HUDEP-2 (cell line): ENCODE results near the gene MPL.
A peak's percentile ranks its signal among the peaks of the same experiment; 100 is the strongest.
"Not testable (repeated sequence)": the region's sequence is repeated elsewhere in the genome, so short reads cannot be mapped to it uniquely, and the experiment has no call there.

Source experiments
- DNase-seq, 76 experiments: peaks; one replicate each; lab custom pipeline; 2025; ENCODE audit not compliant: unreplicated experiment in 76 of 76; lab: John Stamatoyannopoulos, UW

The MPL gene

DNA sequence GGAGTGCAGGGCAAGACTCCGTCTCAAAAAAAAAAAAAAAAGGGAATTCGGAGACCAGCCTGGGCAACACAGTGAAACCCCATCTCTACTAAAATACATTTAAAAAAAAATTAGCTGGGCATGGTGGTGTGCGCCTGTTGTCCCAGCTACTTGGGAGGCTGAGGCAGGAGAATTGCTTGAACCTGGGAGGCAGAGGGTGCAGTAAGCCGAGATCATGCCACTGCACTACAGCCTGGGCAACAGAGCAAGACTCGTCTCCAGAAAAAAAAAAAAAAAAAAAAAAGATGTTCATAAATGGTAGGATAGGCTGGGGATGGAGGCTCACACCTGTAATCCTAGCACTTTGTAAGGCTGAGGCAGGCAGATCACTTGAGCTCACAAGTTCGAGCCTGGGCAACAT is 32.2 kb downstream of the MPL start:
- not testable (repeated sequence) for DNase-seq

DNA sequence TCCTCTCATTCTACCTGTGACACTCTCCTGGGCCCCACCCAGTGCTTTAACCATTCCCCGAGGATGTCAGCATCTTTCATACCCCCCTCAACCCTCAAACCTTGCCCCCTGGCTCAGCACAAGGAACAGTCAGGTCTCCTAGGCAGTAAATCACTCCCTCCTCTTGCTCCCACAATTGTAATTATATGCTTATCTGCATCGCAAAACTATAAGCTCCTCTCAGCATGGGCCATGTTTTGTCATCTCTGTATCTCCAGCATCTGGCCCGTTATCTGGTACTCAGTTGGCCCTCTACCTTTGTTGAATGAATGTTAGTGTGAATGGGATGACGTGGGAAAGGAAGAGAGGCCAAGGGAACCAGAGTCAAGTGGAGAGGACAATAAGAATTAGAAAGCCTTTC is 32.9 kb downstream of the MPL start:
- no peak for DNase-seq

DNA sequence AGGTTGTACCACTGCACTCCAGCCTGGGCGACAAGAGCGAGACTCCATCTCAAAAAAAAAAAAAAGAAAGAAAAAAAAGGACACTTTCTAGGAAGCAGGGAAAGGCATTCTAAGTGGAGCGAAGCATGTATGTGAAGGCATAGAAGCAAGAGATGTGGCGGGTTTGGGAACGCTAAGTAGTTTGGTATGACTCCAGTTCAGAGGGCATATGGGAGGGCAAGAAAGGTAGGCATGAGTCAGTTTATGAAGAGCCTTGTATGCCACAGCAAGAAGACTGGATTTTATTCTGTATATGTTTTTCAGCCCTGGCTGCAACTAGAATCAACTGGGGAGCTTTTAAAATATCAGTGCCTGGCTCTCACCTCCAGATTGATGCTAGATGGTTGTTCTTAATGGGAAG is 34.6 kb downstream of the MPL start:
- DNase-seq, result no peak

- DNase-seq, result no peak
Measured at GRCh38 chr1:43373066-43373940, 35.7 kb downstream of the MPL start.

- no peak for DNase-seq
Measured at GRCh38 chr1:43376723-43377235, 39.2 kb downstream of the MPL start.

DNA sequence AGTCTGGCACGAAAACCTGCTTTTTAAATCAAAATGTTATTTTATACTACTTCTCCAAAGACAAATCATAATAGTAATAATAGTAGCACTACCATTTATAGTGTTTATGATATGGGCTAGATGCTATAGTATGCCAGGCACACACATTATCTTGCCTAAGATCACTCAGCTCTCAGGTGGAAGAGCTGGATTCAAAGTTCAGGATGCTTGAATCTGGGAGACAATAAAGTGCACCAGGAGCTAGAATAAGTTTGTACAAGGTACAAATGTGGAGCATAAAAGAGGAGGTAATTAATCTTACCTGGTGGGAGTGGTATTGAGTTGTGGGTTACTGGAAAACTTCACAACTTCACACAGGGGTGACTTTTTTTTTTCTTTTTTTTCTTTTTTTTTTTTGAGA is 40.2 kb downstream of the MPL start:
- no peak for DNase-seq

DNA sequence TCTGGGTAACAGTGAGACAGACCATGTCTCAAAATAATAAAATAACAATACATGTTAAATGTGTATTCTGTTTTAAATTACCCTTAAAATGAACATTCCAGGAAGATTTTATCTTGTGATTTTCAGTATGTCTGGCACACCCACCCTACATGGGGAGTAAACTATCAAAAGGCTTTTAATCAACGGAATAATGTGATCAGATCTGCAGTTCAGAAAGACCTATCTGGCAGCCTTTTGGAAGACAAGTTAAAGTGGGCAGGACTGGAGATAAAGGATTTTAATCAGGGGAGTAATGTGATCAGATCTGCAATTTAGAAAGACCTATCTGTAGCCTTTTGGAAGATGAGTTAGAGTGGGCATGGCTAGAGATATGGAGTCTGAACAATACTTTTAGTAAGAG is 41.9 kb downstream of the MPL start:
- DNase-seq, result no peak

DNA sequence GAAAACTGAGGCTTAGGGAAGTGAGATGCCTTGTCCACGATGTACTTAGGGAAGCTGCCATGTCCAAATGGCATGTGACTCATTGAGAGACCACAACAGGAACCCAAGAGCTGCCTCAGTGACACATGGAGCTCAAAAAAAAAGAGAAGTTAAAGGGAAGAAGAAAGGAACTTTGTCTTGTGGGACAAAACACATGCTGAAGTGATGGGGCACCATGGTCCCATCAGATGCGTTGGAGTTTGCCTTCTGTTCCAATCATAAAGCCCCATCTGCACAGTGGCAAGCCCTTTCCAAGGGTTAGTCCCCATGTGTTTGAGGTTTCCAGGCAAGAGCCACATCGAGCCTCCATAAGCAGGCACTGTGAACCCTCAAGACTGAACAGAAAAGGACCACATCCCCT is 44.0 kb downstream of the MPL start:
- DNase-seq, result no peak

- no peak for DNase-seq
Measured at GRCh38 chr1:43382027-43382779, 44.6 kb downstream of the MPL start.

GRCh38 chr1:43383449-43383848 is 45.8 kb downstream of the MPL start:
- DNase-seq, result peak in 1 of 76 experiments; percentile 7

- no peak for DNase-seq
Measured at GRCh38 chr1:43386676-43387075, 49.1 kb downstream of the MPL start.

- no peak for DNase-seq
Measured at GRCh38 chr1:43387976-43388599, 50.5 kb downstream of the MPL start.

DNA sequence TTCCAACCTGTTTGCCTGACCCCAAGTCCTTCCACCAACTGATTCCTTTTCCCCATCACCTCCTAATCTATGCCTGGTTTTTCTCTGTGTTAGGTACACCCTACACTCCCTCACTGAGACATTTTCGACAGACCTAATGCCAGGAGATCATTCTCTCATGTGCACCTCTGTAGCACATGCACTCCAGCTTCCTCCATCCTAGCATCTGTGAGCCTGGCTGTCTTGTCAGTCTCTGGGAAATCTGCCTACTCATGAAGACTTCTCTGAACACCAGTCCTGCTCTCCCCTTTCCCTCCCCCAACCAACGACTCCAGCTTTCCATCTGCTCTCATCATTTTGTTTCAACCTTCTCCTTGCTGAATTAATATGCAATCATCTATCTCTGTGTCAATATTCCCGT is 51.0 kb downstream of the MPL start:
- DNase-seq, result no peak

DNA sequence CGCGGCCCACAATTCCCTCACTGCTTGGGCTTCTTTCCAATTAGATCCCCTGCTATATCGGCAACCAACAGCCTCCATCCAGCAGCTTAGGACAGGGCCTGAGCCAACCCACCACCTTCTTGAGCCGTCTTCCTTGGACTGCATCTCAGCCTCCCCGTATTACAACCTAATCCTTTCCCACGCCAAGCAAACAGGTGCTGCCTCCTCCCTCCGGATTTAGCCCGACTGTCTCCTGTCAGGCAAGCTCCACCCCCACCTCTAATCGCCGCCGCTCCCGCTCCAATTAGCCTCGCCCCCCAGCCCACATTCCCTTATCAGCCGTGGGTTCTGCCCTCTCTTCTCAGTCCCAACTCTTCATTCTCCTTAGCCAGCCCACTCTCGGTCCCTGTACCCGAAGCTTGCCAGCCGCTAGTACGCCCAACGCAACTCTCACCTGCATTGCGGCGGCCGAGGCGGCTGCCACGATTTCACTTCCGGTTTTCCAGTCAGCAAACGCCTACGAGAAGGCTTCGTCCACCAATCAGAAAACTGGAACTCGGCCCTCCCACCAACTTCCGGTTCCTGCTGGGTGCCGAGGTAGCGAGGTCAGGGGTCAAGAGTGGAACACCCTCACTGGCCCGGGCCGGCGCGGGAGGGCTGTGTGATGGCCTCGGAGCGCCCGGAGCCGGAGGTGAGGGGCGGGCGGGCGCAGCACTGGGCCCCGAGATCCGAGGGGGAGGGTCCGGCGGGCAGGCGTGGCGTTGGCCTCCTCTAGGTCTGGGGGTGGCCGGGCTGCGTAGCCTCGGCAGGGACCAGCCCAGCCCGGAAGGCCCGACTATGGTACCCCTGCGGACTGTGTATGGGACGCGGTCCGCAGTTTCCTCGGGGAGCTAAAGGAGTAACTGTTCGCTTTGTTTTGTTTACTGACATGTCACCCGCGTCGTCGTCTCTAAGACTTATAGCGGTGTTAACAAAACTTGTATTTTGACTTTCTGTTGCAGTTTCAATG is 52.0 kb downstream of the MPL start, which contains the start of the genes MED8 and SZT2:
MED8 (minus strand) TSS at position 475 of the 988 bp plus-strand sequence; CDS start at position 439, 36 bp downstream.
SZT2 (plus strand) TSS at position 574 of the 988 bp plus-strand sequence; CDS start at position 644, 70 bp downstream.
- DNase-seq, result peak in 74 of 76 experiments; percentile 56 to 95 (median 88)

GRCh38 chr1:43392702-43393101 is 55.1 kb downstream of the MPL start:
- no peak for DNase-seq

GRCh38 chr1:43395523-43395922 is 57.9 kb downstream of the MPL start:
- DNase-seq, result no peak

GRCh38 chr1:43396059-43396458 is 58.4 kb downstream of the MPL start:
- no peak for DNase-seq

- DNase-seq, result peak in 3 of 76 experiments; percentile 10 to 49 (median 21)
Measured at GRCh38 chr1:43398227-43398626, 60.6 kb downstream of the MPL start.

- DNase-seq, result not testable (repeated sequence)
Measured at GRCh38 chr1:43400441-43400840, 62.8 kb downstream of the MPL start.
